GM21786 (cell line): ENCODE results near the gene CEACAM18.
"Not testable (repeated sequence)": the region's sequence is repeated elsewhere in the genome, so short reads cannot be mapped to it uniquely, and the experiment has no call there.

Experiments used
- ATAC-seq: cut with Tn5 transposase; IDR thresholded peaks from one replicate; pipeline ENCODE4 v1.9.1; 2021; ENCODE audit not compliant: unreplicated experiment

CEACAM18 gene

DNA sequence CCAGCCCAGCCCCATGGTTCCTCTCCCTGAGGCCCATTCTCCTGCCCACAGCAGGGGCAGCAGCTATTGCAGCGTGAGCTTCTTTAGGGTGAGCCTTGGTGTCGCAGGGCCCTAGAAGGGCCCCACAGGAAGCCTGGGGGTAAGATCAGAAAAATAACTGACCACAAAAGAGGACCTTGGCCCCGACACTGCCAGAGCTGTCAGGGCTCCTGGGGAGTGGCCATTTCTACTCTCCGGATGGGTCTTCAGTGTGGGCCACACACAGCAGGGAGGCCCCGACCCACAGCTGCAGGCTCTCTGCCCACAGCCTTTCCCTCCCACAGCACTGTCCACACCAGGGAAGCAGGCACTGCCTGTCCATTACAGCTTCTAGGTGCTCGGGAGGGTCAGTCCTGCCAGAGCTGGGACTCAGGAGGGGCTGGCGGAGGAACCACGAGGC, 16.6 kb upstream of the CEACAM18 start:
- no peak for ATAC-seq

DNA sequence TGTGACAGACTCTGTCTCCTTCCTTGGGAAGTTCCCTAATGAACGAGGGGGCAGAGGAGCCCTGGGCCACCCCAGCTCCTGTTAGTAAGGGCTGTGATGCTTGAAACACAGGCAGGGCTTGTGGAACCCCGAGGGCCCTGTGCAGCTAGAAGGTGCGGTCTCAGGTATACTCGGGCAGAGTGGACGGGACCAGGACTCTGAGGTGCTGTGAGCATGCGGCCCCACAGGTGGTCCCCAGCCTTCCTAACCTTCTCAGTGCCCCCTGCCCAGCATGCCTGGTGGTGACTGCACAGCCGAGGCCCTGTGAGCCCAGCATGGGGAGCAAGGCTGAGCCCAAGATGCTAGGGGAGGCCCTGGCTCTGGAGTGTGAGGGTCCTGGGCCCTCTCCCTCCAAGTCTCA, 16.1 kb upstream of the CEACAM18 start:
- ATAC-seq: no peak

DNA sequence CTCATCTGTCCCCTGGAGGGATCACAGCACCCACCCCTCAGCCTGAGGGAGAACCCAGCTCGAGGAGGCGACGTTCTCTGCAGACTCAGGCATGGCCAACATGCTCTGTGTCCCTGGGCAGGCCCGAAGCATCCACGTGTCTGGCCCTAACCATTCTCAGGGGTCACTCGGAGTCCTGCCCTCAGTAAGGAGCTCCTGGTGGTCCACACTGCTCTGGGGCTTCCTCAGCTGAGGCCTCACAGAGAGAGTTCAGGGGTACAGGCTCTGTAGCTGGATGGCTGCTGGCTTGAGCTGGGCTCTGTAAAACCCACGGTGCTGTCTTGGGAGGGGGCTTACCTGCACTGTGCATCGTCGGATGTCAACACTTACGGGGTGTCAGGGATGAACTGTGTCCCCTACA, 15.7 kb upstream of the CEACAM18 start:
- ATAC-seq: no peak

DNA sequence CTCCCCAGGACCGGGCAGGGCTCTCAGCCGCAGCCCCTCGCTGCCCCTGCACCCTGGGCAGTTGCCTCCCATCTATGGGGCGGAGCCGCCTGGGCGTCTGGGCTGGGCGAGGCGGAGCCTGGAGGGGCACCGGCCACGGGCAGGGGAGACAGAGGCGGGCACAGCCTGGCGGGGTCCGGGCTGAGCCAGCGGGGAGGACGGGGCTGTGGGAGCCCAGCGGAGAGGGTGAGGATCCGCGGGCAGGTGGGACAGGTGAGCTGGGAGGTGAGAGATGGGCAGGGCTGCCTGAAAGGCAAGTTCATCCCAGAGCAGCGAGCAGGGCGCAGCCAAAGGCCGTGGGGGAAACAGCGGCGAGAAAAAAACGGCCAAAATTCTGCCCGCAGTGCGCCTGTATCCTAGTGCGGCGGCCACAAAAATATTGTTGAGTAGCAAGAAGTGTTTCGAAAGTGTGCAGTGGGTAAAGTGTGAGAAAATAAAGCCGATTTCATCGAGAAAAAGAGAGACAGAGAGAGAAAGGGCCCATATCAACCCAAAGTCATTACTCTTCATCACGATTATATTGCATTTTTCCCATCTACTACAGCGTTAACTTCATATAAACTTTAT, 14.3 kb upstream of the CEACAM18 start:
- not testable (repeated sequence) for ATAC-seq

DNA sequence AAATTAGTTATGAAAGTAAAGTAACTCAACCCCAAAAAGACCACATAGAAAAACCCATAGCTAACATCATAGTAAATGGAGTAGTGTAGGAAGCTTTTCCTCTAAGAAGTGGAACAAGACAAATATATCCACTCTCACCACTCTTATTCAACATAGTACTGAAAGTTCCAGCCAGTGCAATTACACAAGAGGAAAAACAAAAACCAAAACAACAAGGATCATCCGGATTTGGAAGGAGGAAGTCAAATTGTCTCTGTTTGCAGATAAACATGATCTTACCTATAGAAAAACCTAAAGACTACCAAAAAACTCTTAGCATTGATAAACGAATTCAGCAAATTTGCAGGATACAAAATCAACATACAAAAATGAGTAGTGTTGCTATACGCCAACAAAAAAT, 11.6 kb upstream of the CEACAM18 start:
- ATAC-seq: no peak

DNA sequence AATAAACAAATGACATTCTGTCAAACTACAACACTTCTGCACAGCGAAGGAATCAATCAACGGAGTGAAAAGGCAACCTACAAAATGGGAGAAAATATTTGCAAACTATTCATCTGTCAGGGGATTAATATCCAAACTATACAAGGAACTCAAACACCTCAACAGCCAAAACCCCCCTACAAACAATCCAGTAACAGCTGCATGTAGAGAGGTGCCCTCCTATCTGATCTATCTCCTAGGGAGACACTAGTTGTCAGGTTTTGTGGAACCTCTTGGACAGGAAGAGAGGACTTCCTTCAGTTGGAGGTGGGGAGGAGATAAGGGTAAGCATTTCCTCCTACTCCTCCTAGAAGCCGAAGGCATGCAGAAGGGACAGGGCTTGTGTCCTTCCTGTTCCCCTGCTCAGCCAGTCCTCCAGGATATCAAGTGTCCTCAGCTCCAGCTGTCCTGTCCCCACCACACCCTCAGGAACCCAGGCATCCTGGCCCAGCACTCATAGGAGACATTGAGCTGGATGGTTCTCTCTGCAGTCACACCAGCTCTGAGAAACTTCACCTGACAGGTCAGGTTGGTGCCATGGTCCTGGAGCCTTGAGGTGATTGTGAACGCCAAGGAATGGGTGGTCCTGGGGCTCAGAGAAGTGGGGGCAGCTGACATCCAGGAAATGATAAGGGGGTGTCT, 10.3 kb upstream of the CEACAM18 start:
- ATAC-seq: no peak

DNA sequence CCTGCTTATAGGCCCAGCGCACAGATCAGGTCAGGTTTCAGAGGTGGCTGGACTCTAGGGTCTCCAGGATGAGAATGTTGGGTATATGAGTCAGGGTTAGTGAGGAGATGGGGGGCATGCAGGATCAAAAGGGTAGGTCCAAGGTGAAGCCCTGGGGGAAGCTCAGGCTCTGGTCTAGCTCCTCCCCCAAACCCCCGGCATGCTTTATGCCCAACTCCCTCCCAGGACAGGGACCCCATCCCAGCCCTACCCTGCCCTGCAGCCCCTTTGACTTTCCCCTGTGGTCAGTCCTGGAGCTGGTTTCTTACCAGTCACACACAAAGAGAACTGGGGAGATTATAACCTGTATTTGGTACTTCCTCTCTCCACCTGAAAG, 9.8 kb upstream of the CEACAM18 start:
- no peak for ATAC-seq

DNA sequence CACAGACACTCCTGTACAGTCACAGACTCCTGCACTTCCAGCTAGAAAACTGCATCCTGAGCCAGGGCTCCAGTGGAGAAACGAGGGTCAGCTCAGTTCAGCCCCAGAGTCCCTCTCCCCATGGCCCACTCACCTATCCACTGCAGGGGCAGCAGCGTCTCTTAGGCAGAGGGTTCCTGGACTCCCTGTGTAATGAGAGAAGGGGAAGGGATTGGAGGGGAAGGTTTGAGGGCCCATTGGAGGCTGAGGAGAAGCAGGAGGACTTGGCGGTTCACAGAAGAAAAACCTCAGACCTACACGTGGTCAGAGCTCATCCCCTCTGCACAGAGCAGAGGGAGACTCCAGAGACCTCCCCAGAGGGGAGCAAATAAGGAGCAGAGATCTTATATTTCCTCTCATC, 9.2 kb upstream of the CEACAM18 start:
- no peak for ATAC-seq

DNA sequence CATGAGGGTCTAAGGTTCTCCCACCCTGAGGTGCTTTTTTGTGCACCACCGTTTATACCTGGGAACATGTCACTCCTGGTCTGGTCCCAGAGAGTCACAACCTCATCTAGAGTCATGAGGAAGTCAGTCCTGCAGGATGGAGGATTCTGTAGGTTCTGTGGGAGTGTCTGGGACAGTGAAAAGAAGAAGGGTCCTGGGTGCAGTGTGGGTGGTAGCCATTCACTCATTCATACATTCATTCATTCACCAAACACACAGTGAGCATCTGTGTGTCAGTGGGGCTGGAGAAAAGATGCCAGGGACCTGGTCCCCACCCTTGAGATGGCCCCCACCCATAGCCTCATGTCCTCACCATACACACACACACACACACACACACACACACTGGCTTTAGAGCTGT, 8.7 kb upstream of the CEACAM18 start:
- ATAC-seq: no peak

DNA sequence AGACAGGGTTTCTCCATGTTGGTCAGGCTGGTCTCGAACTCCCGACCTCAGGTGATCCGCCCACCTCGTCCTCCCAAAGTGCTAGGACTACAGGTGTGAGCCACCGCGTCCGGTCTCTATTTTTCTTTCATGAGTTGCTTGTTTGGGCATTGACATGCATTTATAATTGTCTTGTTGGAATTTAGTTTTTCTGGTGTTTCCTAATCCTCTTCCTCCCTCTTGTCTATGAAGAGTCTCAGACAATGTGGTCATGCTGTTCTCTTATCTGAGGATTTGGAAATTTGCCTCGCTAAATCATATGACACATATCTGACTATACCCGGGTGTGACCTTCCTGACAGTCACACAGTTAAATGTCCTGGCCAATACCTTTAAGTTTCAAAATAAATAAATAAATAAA, 7.4 kb upstream of the CEACAM18 start:
- no peak for ATAC-seq

DNA sequence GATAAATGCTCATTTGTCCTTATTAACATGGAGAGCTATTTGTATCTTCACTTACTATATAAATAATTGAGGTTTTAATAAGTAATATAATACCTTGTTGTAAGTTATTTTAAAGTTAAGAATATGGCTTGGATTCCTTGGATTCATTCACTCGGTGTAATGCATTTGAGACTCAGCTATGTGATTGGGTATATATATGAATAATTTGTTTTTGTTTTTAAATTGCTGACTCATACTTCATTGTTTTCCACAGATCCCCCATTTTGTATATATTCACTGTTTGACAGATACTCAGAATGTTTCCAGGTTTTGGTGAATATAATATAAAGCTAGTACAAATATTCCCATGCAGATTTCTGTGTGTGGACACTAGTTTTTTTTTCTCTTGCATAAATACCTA, 6.8 kb upstream of the CEACAM18 start:
- ATAC-seq: no peak

DNA sequence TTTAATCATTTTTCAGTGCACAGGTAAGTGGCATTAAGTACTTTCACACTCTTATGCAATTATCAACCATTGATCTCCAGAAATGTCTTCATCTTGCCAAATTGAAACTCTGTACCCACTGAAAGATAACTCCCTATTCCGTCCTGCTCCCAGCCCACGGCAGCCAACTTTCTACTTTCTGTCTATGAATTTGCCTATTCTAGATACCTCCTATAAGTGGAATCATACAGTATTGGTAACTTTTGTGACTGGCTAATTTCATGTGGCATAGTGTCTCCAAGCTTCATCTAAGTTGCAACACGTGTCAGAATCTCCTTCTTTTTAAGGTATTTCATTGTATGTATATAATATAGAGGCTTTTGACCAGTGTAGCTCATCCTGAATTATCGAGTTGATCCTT, 5.7 kb upstream of the CEACAM18 start:
- ATAC-seq: no peak

DNA sequence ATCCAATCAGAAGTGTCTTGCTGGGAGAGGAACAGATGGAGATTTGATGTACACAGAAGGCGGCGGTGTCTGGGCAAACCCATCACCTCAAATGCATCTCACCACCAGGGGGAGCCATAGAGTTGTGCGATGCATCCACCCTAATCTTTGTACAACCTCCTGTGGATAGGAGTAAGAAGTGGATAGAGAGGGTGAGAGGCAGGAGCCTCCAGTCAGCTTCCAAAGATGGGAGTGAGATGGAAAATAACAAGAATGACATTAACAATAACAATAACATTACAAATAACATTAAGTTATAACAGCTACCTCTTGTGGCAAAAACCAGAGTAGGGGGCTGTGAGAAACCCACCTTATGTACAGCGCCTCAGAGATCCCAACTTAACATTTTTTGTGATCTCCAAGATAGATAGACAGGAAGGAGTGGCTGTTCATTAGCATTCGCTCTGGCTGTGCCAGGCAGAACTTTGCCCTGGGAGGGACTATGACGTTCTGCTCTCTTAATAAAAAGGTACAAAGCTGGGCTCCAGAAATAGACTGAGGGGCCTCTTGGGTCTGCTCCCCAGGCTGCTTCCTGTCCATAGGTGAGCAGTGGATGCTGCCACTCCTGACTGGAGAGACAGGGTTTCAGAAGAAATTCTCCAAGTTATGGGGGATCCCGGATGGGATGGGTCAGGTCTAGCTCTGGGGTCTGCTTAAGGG, 5.2 kb upstream of the CEACAM18 start:
- ATAC-seq: no peak

DNA sequence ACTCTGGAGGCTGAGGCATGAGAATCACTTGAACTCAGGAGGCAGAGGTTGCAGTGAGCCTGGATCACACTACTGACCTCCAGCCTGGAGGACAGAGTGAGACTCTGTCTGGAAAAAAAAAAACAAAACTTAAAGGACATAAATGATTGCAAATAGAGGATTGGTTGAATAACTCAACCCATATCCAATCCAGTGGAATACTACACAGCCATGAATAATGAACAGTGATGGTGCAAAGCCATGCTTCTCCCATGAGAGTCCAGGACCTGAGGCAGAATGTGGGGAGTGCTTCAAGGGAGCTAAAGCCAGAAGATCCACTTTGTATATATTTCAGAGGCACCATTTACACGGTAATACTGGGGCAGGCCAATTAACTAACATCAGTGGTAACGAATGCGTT, 2.2 kb upstream of the CEACAM18 start:
- no peak for ATAC-seq

DNA sequence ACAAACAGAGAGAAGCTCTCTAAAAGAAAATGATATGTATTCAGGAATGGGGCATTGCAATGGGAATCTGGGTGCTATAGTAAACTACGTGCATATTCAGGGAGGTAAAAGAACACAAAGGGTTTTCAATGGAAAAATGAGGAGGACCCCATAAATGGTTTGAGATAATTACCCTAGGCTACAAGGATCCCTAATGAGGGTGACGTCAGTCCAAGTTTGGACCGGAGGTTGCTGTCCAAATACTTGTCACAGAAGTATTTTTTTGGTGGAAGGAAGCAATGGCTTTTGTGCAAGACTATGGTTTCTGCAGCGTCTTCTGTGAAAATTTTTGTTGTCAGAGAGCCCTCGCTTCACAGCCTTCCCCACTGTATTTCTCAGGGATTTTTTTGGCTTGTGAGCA, 995 bp upstream of the CEACAM18 start:
- ATAC-seq: no peak

DNA sequence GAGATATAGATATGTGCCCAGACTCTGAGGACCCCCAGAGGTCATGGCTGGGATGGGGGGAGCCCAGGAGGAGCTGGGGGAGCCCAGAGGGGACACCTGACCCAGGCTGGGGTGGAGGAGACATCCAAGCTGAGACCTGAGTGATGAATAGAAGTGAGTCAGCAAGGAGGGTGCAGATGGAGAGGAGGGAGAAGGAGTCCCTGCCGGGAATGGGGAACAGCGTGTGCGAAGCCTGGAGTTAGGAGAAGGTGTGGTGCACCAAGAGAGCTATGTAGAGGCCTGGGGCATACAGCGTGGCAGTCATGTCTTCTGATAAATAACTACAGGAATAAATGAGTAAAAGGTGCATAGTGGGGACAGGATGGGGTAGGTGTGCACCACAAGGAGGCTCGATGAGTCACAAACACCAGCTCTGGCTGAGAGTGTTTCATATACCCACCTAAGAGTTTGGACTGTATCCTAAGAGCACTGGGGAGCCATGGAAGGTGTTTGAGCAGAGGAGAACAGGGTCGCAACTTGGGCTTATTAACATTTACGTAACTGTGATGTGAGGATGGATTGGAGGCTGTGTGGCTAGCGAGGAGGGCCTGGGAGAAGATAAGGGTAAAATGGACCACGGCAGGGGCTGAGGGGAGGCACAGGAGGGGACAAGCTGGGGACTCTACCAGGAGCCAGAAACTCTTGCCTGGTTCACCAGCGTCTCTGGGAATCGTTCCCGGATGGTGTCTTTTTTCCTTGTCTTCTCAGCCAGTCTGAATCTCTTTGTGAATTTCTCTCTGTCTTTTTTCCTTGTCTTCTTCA, 1.4 kb downstream of the CEACAM18 start:
- ATAC-seq: no peak

DNA sequence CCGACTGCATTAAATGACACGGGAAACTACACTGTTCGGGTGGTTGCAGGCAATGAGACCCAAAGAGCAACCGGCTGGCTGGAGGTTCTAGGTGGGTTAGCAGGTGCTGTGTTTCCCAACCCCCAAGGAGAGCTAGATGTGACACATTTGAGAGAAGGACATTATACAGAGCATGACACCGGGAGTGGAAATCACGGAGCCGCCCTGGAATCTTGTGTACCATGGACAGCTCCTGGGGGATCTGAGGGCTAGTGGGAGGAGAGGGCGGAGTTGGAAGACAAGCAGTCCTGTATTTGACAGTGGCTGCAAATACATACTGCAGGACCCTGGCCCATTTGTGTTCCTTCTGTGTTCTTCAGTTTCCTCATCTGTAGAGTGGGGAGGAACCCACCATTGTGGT, 2.3 kb downstream of the CEACAM18 start:
- ATAC-seq: no peak

DNA sequence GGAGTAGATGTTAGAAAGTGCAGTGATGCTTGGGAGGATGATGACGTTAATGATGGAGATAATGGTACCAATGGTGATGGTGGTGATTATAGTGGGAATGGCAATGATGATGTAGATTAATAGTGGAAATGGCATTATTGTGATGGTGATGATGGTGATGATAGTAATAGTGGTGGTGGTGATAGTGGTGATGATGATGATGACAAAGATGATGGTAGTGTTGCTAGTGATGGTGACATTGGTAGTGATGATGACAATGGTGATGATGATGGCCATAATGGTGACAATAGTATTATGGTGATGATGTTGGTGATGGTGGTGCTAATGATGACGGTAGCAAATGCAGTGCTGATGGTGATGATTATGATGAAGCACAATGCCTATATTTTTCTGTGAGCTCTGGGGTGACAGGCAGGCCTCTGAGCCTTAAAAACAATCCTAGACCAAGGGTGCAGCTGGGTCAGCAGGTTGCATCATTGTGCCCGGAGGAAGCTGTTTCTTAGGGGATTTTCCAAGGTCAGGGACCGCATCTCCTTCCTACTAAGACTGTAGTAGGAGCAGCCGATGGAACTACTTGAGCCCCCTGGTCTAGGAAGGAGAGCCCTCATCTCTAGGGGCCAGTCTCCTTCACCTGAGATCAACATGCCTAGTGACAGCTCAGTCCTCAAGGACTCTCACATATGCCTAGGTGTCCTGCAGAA, 7.8 kb downstream of the CEACAM18 start:
- ATAC-seq: no peak

DNA sequence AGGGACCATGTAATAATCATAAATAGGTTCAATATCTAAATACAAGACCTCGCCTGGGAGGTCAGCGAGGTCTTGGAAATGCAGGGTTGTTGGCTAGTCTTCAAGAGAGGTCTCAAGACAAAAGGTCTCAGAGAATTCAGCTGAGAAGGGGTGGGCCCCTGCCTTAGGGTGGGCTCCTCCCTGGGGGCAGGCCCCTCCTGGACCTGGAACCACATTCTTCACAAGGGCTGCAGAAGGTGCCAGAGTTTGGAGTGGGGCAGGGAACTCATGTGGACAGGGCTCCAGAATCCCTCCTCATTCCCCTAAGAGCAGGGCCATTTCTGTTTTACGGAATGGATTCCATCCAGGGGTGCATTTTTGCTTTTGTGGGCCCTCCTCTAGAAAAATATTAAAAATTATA, 10.2 kb downstream of the CEACAM18 start:
- ATAC-seq: no peak

DNA sequence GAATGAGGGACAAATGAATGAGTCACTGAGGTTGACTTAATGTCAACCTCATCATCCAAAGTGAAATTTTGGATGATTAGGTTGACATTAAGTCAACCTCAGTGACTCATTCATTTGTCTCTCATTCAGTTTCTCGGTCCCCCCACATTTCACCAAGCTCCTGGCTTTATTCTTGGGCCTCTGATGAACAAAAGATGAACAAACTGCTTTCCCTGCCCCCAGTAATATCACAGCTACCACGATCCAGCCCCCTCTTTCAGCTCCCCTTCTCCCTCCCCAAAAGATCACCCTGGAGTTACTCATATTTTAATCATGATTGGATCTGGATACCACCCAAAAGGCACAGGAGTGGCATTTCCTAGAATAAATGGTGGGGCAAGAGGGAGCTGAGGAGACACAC, 10.8 kb downstream of the CEACAM18 start:
- no peak for ATAC-seq

DNA sequence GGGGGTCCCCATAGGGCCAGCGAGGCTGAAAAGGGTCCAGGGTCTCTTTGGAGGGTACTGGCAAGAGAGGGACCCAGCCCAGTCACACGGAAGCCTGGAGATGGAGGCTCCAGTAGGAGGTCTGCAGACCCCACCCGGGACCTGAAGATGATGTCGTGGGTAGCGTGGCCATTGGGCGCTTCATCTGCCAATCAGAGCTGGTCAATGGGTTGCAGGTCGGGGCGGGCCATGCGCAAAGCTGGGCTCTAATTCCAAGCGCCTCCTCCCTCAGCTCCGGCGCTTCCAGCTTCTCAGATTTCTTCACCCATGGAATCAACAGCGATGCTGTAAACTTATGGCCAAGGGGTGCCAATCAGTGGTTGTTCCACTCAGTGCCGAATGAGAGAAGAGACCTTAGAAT, 12.3 kb downstream of the CEACAM18 start:
- no peak for ATAC-seq
